ENCODE measurements around the gene CEBPZ.

DNA sequence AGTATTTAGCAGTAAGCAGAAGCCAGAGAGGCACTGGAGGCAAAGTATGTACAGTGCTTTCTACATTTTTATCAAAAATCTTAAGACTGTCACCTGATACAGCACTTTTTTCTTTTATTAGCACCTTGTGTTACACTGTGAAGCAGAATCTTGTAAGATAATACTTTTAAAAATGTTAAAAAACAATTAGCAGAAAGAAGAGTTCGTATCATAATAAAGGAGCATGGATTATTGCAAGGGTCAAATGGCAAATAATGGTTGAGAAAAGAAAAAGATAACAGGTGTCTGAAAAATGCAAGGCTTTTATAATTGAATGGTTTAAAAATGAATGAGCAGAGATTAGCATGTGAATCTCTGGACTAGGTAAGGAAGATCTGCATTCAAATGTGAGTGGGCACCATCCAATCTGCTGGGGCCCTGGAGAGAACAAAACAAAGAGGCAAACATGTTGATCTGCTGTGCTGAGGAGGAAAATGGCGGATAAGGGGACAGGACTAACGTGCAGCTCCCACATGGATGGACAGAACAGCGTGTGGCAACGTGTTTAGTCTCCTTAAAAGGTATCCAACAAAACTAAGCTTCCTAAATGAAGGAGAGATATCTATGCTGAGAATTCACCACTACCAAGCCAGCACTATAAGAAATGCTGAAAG is 25.6 kb downstream of the CEBPZ start:
- TF ChIP-seq, protein P1, sequence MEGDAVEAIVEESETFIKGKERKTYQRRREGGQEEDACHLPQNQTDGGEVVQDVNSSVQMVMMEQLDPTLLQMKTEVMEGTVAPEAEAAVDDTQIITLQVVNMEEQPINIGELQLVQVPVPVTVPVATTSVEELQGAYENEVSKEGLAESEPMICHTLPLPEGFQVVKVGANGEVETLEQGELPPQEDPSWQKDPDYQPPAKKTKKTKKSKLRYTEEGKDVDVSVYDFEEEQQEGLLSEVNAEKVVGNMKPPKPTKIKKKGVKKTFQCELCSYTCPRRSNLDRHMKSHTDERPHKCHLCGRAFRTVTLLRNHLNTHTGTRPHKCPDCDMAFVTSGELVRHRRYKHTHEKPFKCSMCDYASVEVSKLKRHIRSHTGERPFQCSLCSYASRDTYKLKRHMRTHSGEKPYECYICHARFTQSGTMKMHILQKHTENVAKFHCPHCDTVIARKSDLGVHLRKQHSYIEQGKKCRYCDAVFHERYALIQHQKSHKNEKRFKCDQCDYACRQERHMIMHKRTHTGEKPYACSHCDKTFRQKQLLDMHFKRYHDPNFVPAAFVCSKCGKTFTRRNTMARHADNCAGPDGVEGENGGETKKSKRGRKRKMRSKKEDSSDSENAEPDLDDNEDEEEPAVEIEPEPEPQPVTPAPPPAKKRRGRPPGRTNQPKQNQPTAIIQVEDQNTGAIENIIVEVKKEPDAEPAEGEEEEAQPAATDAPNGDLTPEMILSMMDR (IDR thresholded peaks at IDR 0.05): no peak
- TF ChIP-seq EZH2 (IDR thresholded peaks at IDR 0.05; ENCODE audit: borderline replicate concordance, insufficient read depth, low read depth, low read length, poor library complexity, severe bottlenecking): no peak
